ENCODE measurements around the gene PHOX2A.
"Not testable (repeated sequence)": the region's sequence is repeated elsewhere in the genome, so short reads cannot be mapped to it uniquely, and the experiment has no call there.

DNA sequence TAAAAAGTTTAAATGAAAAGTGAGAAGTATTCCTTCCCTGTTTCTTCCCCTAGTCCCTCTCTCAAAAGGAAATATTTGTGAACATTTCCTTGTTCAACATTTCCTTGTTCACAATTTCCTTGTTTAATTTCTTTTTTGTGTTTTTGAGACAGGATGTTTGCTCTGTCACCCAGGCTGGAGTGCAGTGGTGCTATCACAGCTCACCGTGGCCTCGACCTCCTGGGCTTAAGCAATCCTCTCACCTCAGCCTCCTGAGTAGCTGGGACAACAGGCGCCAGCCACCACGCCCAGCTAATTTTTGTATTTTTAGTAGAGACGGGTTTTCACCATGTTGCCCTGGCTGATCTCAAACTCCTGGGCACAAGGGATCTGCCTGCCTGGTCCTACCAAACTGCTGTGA lies 23.0 kb upstream of the PHOX2A start:
- TF ChIP-seq, protein P1, sequence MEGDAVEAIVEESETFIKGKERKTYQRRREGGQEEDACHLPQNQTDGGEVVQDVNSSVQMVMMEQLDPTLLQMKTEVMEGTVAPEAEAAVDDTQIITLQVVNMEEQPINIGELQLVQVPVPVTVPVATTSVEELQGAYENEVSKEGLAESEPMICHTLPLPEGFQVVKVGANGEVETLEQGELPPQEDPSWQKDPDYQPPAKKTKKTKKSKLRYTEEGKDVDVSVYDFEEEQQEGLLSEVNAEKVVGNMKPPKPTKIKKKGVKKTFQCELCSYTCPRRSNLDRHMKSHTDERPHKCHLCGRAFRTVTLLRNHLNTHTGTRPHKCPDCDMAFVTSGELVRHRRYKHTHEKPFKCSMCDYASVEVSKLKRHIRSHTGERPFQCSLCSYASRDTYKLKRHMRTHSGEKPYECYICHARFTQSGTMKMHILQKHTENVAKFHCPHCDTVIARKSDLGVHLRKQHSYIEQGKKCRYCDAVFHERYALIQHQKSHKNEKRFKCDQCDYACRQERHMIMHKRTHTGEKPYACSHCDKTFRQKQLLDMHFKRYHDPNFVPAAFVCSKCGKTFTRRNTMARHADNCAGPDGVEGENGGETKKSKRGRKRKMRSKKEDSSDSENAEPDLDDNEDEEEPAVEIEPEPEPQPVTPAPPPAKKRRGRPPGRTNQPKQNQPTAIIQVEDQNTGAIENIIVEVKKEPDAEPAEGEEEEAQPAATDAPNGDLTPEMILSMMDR (IDR thresholded peaks at IDR 0.05), result not testable (repeated sequence)
- not testable (repeated sequence) for TF ChIP-seq POLR2A (IDR thresholded peaks at IDR 0.05)
